Measurements from ENCODE around the gene ARSI. TPM values are rescaled to one million over a fixed set of nuclear protein-coding genes. Genes with fewer than 3 reads are reported as not detected.

ARSI gene
- total and polyA plus RNA-seq, 2 donors (not counting 3 experiments of a cell fraction or from before 2014, with no cell fraction given) = 0.17 to 0.20 TPM

DNA sequence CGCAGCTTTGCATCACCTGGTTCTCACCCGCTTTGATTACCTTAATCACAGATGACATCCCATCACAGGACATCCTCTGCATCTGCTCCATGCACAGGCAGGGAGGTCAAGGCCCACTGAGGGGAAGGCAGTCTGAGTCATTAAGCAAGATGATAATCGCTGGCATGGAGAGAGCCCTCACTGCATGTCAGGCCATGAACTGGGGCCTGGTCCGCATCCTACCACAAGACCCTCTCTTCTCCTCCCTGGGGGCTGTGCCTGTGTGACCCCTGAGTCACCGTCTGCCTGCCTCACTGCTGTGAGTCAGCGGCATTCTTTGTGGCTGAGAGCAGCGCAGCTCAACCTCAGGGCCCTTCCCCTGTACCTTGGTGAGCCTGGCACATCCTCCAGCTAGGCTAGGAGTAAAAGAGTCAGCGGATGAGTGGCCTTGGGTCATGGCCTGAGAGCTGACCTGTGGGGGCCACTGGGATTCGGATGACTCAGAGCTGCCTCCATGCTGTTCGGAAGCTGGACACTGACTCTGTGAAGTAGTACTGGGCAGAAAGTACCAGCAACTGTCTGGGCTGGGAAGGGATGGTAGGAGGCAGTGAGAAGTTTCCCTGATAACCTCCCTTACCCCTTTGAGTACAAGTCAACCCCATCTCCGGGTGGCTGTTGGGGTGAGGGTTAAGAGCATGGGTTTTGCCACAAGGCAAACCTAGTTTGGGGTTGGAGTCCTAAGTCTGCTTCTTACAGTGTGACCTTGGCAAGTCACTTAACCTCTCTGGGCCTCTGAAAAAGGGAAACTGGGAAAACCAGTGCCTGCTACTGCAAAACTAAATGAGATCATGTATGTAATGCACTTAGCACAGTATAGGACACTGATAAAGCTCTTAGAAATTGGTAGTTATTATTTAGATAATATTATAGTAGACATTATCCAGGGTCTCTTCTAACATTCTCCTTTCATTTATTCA, 14.6 kb upstream of the ARSI start:
- Histone ChIP-seq H3K9me1 (replicated peaks; ENCODE audit: control insufficient read depth, extremely low read depth, insufficient read depth, low read length) (no peaks in the 10 kb centered on the region), H3K4me3 (replicated peaks in 1 of 3; ENCODE audit: insufficient read depth in 1 of 3, low read depth in 1 of 3, low read length in 3 of 3) (no peak overlapping the region), H3K79me2 (ENCODE audit: control insufficient read depth, insufficient read depth, low read length) (no peaks in the 10 kb centered on the region), H3K27me3 (ENCODE audit: control insufficient read depth in 2 of 2, insufficient read depth in 2 of 2, low read length in 2 of 2) (no peaks in the 10 kb centered on the region), H3K4me2 (ENCODE audit: insufficient read depth, low read length) (peak overlapping the region; percentile 18), H4K20me1 (replicated peaks; ENCODE audit: control insufficient read depth, extremely low read depth, insufficient read depth, low read length) (no peaks in the 10 kb centered on the region), H3K9me3 (replicated peaks; ENCODE audit: control insufficient read depth, insufficient read depth, low read length) (no peaks in the 10 kb centered on the region), H2AFZ (ENCODE audit: low read depth, low read length) (no peak overlapping the region), H3K4me1 (ENCODE audit: control insufficient read depth, extremely low read depth, insufficient read depth, low read length) (peaks cover 24% of the 10 kb centered on the region), H3K27ac (ENCODE audit: insufficient read depth, low read depth, low read length) (peak overlapping the region; percentile 78), H3K9ac (replicated peaks; ENCODE audit: extremely low read depth, insufficient read depth, low read length) (no peak overlapping the region), H3K36me3 (ENCODE audit: control insufficient read depth in 2 of 2, extremely low read depth in 1 of 2, insufficient read depth in 2 of 2, low read length in 2 of 2) (no peaks in the 10 kb centered on the region)
- POLR2A ChIA-PET = no interaction called here
- TF ChIP-seq GATA2 (IDR thresholded peaks at IDR 0.05; ENCODE audit: insufficient read depth, insufficient read length, low read depth, low read length) = peak; percentile 80
- TF ChIP-seq, protein P1, sequence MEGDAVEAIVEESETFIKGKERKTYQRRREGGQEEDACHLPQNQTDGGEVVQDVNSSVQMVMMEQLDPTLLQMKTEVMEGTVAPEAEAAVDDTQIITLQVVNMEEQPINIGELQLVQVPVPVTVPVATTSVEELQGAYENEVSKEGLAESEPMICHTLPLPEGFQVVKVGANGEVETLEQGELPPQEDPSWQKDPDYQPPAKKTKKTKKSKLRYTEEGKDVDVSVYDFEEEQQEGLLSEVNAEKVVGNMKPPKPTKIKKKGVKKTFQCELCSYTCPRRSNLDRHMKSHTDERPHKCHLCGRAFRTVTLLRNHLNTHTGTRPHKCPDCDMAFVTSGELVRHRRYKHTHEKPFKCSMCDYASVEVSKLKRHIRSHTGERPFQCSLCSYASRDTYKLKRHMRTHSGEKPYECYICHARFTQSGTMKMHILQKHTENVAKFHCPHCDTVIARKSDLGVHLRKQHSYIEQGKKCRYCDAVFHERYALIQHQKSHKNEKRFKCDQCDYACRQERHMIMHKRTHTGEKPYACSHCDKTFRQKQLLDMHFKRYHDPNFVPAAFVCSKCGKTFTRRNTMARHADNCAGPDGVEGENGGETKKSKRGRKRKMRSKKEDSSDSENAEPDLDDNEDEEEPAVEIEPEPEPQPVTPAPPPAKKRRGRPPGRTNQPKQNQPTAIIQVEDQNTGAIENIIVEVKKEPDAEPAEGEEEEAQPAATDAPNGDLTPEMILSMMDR (IDR thresholded peaks at IDR 0.05; ENCODE audit: extremely low read depth in 1 of 2, insufficient read depth in 1 of 2, low read depth in 1 of 2, low read length in 2 of 2) = no peak
- TF ChIP-seq MYC (IDR thresholded peaks at IDR 0.05; ENCODE audit: low read depth, low read length) = no peak
- peak; percentile 99 for TF ChIP-seq FOS (IDR thresholded peaks at IDR 0.05; ENCODE audit: borderline replicate concordance, insufficient read depth, low read length)
- TF ChIP-seq, protein P2, sequence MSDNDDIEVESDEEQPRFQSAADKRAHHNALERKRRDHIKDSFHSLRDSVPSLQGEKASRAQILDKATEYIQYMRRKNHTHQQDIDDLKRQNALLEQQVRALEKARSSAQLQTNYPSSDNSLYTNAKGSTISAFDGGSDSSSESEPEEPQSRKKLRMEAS (IDR thresholded peaks at IDR 0.05; ENCODE audit: insufficient read depth, insufficient read length) = no peak
- peak; percentile 81 for TF ChIP-seq JUN (IDR thresholded peaks at IDR 0.05; ENCODE audit: borderline replicate concordance, insufficient read depth, insufficient read length, low read depth)
- TF ChIP-seq POLR2A (IDR thresholded peaks at IDR 0.05; ENCODE audit: low read depth, low read length) = no peak
- peak; percentile 87 for TF ChIP-seq POLR2AphosphoS5 (IDR thresholded peaks at IDR 0.05; ENCODE audit: insufficient read depth, low read depth, low read length)
- TF ChIP-seq EZH2 (IDR thresholded peaks at IDR 0.05; ENCODE audit: borderline replicate concordance, low read depth, low read length, severe bottlenecking) = no peak
- TSS peak; percentile 97 for BruUV-seq (replicated peaks)
- FAIRE-seq (peak; percentile 92), DNase-seq (ENCODE audit: low read depth, low spot score) (peak; percentile 81)
- dilution Hi-C loops (cut with MboI; ENCODE audit: extremely low pct_ligation_motif_present, low sequenced_read_pairs) = no loop called here
- CTCF ChIA-PET = interaction anchor here (1.5 kb wide), 2 partner anchors 11 to 33 kb away, joined by 3 to 4 read pairs; no protein-coding TSS in a partner anchor
- intact Hi-C loops (cut with micrococcal nuclease) = loop anchor here (2.0 to 5.0 kb wide), 2 partner anchors 41 to 50 kb away; no protein-coding TSS in a partner anchor

Measured in endothelial cell of umbilical vein (primary cell).